CD4-positive, alpha-beta T cell treated with Interleukin-12 subunit alpha and Interleukin-12 subunit beta, for 1 hour (primary cell): ENCODE data around the gene FAM222A.

Experiments used
- DNase-seq: peaks from one replicate; pipeline ENCODE4 v3.0.0-alpha.2; 2020

FAM222A gene

GRCh38 chr12:109727039-109727723, 13.6 kb downstream of the FAM222A start:
- no peak for DNase-seq

GRCh38 chr12:109727746-109728726, 14.4 kb downstream of the FAM222A start:
- DNase-seq = no peak

GRCh38 chr12:109728921-109729320, 15.3 kb downstream of the FAM222A start:
- no peak for DNase-seq

GRCh38 chr12:109729371-109729781, 15.8 kb downstream of the FAM222A start:
- no peak for DNase-seq

GRCh38 chr12:109729801-109730200, 16.2 kb downstream of the FAM222A start:
- DNase-seq = no peak

GRCh38 chr12:109730306-109731145, 16.9 kb downstream of the FAM222A start:
- DNase-seq = no peak

- DNase-seq = no peak
These were observed 17.7 kb downstream of the FAM222A start for GRCh38 chr12:109731231-109731731.

- no peak for DNase-seq
These were observed 18.2 kb downstream of the FAM222A start for GRCh38 chr12:109731806-109732205.

- no peak for DNase-seq
These were observed 19.0 kb downstream of the FAM222A start for GRCh38 chr12:109732321-109733305.

- DNase-seq = no peak
These were observed 20.8 kb downstream of the FAM222A start for GRCh38 chr12:109734219-109735000.

- DNase-seq = no peak
These were observed 21.5 kb downstream of the FAM222A start for GRCh38 chr12:109735051-109735521.

GRCh38 chr12:109735825-109736551, 22.4 kb downstream of the FAM222A start:
- no peak for DNase-seq

- DNase-seq = no peak
These were observed 23.0 kb downstream of the FAM222A start for GRCh38 chr12:109736552-109737108.

- DNase-seq = no peak
These were observed 23.5 kb downstream of the FAM222A start for GRCh38 chr12:109737126-109737525.

- no peak for DNase-seq
These were observed 24.0 kb downstream of the FAM222A start for GRCh38 chr12:109737631-109738030.

- DNase-seq = no peak
These were observed 24.6 kb downstream of the FAM222A start for GRCh38 chr12:109738209-109738608.

GRCh38 chr12:109738878-109739665, 25.4 kb downstream of the FAM222A start:
- no peak for DNase-seq
